Activated CD8-positive, alpha-beta memory T cell treated with anti-CD3 and anti-CD28 coated beads for 36 hours (primary cell): ENCODE data around the gene UQCR10. TPM values are rescaled to one million over a fixed set of nuclear protein-coding genes. Genes with fewer than 3 reads are reported as not detected.

Experiments
- CTCF ChIA-PET: fragments of 350-600 bp; sonication (Branson Sonifier 250); formaldehyde crosslinking; loops from one replicate; lab custom pipeline; 2021; ENCODE audit warnings: antibody characterized with exemption; lab: Charles Lee
- POLR2A ChIA-PET: fragments of 350-600 bp; sonication (Branson Sonifier 250); formaldehyde crosslinking; loops from one replicate; lab custom pipeline; 2021; ENCODE audit warnings: antibody characterized with exemption; lab: Charles Lee
- total RNA-seq, 2 experiments: library from RNA; stranded (reverse); gene quantifications; one replicate each; pipeline ENCODE4 v1.2.3, GENCODE V29; 2021

The UQCR10 gene
- total RNA-seq, 2 experiments from 2014 or later = 110 to 111 TPM

DNA sequence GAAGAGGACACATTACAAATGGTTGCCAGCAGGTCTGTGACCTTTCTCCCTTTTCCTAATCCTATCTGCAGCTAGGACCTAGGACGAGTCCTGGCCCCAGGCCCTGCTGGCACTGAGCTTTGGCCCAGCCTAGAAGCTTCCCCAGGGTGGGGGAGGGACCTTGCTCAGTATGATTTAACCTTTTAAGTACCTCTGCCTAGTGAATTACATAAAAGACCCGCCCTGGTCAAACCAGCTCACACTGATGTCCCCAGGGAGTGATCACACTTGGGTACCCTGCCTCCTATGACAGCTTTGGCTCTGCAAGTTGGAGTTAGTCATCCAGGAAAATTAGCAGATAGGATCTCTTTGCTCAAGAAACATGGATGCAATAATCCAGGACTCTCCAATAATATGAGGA, 49.0 kb downstream of the UQCR10 start:
- ChIA-PET CTCF (no interaction called here), POLR2A (no interaction called here)

DNA sequence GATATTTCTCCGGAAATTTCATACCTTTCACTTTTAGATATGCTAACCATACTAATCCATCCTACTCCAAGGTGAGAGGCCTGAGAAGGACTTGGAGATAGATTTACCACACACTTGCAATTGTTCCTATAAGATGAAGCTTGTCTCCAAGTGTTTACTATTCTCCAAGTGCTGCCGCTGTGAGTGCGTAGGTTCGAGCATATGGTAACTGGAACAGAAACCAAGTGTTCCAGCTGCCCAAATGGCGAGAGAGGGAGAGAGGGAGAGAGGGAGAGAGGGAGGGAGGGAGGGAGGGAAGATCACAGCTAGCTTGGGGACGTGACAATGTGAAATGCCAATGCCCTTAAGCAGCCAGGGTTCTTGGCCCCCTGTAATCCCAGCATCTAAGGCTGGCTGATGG, 49.4 kb downstream of the UQCR10 start:
- ChIA-PET POLR2A (no interaction called here), CTCF (no interaction called here)

DNA sequence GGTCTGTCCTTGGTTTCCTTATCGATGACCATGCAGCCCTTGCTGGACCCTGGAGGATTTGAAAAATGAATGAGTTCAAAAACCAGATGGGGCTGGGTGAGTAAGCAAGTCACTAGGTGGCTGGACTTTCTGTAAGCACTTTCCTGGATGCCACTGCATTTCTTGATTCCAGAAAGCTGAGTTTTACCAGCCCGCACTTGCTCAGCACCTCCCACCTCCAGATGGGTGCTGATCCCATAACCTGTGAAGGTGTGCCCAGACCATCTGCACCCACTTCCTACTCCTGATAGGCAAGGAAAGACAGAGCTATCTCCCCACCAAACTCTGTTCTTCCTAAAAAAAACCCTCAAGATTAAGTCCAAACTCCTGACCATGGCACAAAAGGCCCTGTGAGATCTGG, 49.8 kb downstream of the UQCR10 start:
- CTCF ChIA-PET = no interaction called here

DNA sequence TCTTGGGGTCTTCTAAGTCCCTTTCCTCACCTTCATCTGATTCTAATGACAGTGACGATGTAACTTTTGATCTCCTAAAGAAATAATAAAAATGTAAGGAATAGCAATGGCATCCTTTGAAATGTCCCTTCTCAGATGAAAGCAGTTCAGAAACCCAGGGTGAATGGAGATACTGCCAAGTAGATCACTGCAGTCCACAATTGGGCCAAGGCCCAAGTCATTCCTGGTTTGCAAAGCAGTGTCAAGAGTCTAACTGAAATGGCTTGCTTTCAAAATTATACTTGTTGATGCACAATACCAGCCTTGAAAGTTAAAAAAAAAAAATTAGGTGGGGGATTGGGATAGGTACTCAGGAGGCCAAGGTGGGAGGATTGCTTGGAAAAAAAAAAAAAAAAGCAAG, 50.6 kb downstream of the UQCR10 start:
- ChIA-PET POLR2A (no interaction called here), CTCF (no interaction called here)

More for the DNA sequence above, 49.8 kb downstream of the UQCR10 start:
- POLR2A ChIA-PET = no interaction called here

DNA sequence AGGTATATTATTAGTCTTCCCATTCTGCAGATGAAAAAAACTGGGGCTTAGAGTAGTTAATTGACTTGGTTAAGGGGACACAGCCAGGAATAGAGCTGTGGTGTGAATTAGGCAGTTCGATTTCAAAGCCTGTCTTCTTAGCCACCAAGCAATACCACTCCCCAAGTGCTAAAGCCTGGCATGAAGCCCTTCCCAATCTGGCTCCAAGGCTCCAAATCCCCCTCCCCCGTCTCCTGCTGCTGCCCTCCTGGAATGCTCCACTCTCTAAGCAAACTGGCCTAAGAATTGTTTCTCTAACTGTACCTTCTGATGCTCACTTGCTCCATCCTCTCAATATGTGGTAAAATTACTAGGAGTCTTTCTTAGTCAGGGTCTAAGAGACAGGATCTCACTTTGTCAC, 52.3 kb downstream of the UQCR10 start:
- CTCF ChIA-PET = no interaction called here
- POLR2A ChIA-PET = no interaction called here

Other genes starting within 250 kb of the UQCR10 start
- gene THOC5, start 213.6 kb upstream of the UQCR10 start, total RNA-seq = 10 to 100 TPM; 60.6 to 65.2 TPM
- gene NIPSNAP1, start 186.3 kb upstream of the UQCR10 start, total RNA-seq = 10 to 100 TPM; 45.6 to 47.5 TPM
- 10 to 100 TPM; 54.2 to 54.7 TPM for gene NF2, start 163.7 kb upstream of the UQCR10 start, total RNA-seq
- gene CABP7, start 47.4 kb upstream of the UQCR10 start, total RNA-seq = not detected
- 10 to 100 TPM; 22.4 to 25.3 TPM for gene ZMAT5, start 362 bp upstream of the UQCR10 start, total RNA-seq
- gene ASCC2, start 70.9 kb downstream of the UQCR10 start, total RNA-seq = 10 to 100 TPM; 74.1 to 76.1 TPM
- 10 to 100 TPM; 12.2 to 14.0 TPM for gene MTMR3, start 115.8 kb downstream of the UQCR10 start, total RNA-seq